OCI-LY1 (cell line): ENCODE measurements around the gene LINS1.

Experiments used
- CTCF ChIP-seq: fragments of 200-600 bp; sonication (generic), shearing (Covaris generic); IDR thresholded peaks from 2 replicates; pipeline ENCODE4 v1.5.1; 2017; ENCODE audit warnings: mild to moderate bottlenecking, antibody characterized with exemption, low read length, moderate library complexity, mixed read lengths
- EZH2 ChIP-seq: fragments of 200-600 bp; sonication (generic), shearing (Covaris generic); IDR thresholded peaks from 2 replicates; pipeline ENCODE4 v1.8.0; 2017; ENCODE audit warnings: borderline replicate concordance, mixed run types, mild to moderate bottlenecking, antibody characterized with exemption, low read length, moderate library complexity, mixed read lengths

GRCh38 chr15:100615801-100616200 is 13.8 kb upstream of the LINS1 start:
- TF ChIP-seq CTCF = no peak
- no peak for TF ChIP-seq EZH2
